Stimulated activated CD4-positive, alpha-beta T cell treated with anti-CD3 and anti-CD28 coated beads, Interleukin-2, amount 100 ng/mL, for 48 hours (primary cell): ENCODE results near the gene DMD.

Experiments used
- DNase-seq, 2 donors: peaks; one replicate each; pipeline ENCODE4 v3.0.0-alpha.2; 2020

DMD gene

DNA sequence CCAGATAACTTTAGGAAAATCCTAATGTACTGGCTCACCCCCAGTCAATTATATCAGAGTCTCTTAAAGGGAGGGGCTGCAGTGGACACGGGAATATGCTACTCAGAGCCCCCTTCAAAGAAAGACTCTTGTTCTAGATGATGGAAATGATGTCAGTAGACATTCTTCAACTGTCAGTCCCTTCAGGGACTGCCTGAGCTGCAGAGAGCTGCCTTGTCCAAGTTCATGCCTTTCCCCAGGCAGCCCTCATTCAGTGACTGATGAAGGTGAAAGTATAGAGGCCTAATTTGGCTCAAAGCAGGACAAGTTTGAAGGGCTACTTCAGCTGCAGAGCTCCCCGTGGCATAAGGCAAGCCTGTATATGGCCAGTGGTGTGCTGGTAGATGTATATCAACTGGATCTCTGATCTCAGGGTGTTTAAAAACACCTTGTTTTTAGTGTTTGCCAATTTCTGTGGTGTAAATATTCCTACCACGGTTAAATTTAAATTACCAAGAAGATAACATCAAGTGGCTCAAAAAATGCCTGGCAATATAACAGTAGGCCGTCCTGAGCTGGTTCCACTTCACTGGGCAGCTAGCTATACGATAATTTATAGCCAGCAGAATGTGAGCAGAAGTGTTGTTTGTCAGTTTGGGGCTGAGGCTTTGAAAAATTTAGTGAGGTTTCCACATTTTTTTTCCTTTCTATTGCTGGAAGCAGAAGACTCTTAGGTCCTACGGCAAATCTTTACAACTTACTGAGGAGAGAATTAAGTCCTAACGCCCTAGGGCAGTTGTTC lies 1390.7 kb downstream of the DMD start:
- DNase-seq: no peak

GRCh38 chrX:31819455-31819854 lies 1391.9 kb downstream of the DMD start:
- no peak for DNase-seq

- DNase-seq: no peak
Observed at GRCh38 chrX:31811106-31811505, 1400.2 kb downstream of the DMD start.

GRCh38 chrX:31808357-31808756 lies 1403.0 kb downstream of the DMD start:
- no peak for DNase-seq

- no peak for DNase-seq
Observed at GRCh38 chrX:31807165-31807564, 1404.2 kb downstream of the DMD start.

DNA sequence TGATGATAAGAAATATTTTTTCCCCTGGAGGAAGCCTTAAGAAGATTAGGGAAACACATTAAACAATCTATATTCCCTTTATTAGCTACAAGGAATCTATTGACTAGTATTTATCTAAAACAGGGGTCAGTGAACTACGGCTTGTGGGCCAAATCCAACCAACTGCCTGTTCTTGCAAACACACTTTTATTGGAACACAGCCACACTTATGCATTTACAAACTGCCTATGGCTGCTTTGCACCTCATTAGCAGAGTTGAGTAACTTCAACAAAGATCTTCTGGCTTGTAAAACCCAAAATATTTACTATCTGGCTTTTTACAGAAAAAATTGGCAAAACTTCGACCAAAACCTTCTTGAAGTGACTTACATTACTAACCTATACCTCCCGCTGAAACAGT lies 1405.6 kb downstream of the DMD start:
- no peak for DNase-seq

- no peak for DNase-seq
Observed at GRCh38 chrX:31800219-31800618, 1411.1 kb downstream of the DMD start.

GRCh38 chrX:31796624-31797023 lies 1414.7 kb downstream of the DMD start:
- no peak for DNase-seq

- no peak for DNase-seq
Observed at GRCh38 chrX:31747411-31747810, 1463.9 kb downstream of the DMD start.

DNA sequence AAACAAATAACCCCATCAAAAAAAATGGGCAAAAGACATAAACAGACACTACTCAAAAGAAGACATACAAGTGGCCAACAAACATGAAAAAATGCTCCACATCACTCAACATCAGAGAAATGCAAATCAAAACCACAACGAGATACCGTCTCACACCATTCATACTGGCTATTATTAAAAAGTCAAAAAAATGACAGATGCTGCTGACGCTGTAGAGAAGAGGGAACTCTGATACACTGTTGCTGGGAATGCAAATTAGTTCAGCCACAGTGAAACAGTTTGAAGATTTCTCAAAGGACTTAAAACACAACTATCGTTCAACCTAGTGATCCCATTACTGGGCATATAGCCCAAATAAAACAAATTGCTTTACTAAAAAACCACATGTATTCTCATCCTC lies 1468.3 kb downstream of the DMD start:
- DNase-seq: no peak

DNA sequence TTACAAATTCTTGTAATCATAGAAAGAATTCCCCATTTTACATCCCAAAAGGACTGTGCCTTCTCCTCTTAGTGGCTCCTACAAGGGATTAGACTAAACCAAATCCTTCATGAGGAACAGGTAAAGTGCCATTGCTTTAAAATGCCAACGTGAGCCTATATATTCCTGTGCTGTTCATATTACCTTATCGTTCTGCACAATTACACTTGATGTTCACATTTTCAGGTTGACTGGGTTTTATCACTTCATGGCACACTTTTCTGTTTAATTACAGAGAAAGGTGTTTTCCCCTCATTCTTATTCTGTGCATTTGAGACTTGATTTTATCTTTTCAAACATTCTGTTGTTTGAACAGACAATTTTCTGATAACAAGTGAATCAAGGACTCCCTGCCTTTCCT lies 1493.9 kb downstream of the DMD start:
- DNase-seq: no peak

- DNase-seq: no peak
Observed at GRCh38 chrX:31715675-31716074, 1495.7 kb downstream of the DMD start.

DNA sequence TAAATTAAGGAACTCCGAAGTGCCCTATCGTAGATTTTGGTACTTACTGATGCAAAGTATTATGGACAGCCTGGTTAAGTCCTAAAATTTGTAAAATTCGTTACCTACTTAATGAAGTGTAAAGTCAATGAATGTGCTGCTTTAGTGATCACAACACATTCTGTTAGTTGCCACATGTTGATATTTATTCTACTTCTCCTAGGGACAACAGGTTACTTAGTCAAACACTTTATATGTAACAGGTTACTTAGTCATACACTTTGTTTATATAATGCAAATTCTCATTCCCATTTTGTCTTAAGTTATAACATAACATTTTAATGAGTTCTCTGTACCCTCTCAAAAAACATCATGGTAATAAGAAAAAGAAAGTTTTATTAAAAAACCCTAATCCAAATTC lies 1496.6 kb downstream of the DMD start:
- DNase-seq: no peak

DNA sequence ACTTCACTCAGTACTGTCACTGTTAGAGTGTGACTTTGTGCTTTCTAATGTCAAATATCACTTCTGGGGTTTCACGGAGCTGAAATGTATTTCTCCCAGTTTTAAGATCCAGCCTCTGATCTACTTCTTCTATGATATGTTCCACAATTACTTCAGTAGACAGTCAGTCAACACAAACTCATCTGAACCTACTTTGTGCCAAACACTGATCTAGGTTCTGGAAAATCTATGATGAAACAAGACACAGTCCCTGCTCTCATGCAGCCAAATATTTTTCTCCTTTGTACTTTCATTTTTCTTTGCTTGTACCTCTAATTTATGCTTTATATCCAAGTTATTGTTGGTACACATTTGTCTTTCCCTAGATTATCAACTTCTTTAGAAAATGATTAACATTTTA lies 1498.2 kb downstream of the DMD start:
- no peak for DNase-seq

- DNase-seq: no peak
Observed at GRCh38 chrX:31711166-31711565, 1500.2 kb downstream of the DMD start.

- DNase-seq: no peak
Observed at GRCh38 chrX:31708116-31708515, 1503.2 kb downstream of the DMD start.

DNA sequence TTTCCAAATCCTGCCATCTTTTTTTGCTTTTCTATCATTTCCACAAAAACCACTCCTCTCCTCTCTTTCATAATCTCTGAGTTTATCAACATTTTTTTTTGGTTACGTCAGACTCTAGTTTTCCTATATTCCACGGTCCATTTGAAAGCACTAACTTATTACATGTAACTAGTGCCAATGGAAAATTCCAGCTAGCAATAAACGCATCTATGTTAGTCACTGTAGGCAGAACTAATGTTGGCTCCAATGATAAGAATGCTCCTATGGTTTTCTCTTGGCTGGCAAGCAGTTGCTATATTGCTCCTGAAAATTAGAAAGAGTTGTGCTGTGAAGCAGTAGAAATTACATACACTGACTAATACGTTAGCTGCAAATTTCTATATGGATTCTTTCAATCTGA lies 1504.9 kb downstream of the DMD start:
- DNase-seq: no peak

DNA sequence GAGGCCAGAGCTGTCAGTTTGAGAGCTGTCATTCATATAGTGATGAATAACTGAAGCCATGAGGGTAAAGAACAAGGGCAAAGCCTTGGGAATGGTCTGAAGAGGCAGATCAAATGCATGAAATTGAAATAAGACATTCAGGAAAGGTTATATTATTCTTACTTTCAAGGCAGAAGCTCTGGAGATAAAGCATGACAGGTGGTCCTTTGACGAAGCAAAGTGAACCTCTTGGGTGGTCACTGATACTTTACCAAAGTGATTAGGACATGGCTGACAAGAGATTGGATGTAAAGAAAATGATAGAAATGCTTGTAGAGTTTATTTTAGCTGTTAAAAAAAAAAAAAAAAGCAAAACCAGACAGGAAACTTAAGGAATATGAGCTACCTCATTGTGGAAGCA lies 1505.5 kb downstream of the DMD start:
- no peak for DNase-seq

DNA sequence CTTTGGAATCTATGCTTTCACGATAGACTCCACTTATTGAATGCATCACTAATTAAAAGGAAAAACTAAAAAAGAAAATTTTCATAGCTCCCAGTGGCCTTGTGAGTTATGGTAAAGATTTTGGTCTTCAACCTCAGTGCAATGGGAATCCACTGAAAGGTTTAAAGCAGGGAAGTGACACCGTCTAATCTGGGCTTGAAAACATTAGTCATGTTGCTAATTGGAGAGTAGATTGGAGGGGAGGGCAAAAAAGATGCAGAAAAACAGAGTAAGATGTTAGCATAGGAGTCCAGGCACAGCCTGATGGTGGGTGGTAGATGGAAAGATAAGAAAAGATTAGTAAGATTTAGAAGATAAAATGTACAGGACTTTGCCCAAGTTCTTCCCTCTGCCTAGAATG lies 1506.4 kb downstream of the DMD start:
- no peak for DNase-seq

DNA sequence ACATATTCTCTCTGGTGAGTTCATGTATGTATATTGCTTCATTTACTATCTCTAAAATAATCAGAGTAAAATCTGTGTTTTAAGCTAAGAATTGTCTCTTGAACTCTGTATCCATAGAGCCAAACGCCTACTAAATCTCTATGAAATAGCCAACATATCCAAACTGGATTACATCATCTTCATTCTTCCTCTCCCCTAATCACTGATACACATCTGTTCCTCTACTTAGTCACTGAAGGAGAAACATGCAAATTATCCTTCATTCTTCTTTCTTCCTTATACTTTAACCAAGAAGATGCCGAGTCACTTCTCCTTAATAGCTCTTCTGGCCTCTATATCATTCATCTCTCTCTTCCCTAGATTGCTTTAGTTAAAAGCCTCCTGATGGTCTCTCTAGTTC lies 1509.1 kb downstream of the DMD start:
- no peak for DNase-seq

- no peak for DNase-seq
Observed at GRCh38 chrX:31697294-31697916, 1513.9 kb downstream of the DMD start.

GRCh38 chrX:31679861-31680260 lies 1531.5 kb downstream of the DMD start:
- no peak for DNase-seq

DNA sequence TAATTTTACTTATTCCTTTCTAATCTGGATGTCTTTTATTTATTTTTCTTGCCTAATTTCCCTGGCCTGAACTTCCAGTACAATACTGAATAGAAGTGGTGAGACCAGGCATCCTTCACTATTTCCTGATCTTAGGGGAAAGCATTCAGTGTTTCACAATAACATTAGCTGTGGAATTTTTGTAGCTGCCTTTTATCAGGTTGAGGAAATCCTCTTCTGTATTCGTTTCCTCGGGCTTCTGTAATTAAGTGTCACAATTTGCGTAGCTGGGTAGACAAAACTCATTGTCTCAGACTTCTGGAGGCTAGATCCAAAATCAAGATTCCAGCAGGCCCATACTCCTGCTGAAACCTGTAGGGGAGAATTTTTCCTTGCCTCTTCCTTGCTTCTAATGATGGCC lies 1541.1 kb downstream of the DMD start:
- no peak for DNase-seq

DNA sequence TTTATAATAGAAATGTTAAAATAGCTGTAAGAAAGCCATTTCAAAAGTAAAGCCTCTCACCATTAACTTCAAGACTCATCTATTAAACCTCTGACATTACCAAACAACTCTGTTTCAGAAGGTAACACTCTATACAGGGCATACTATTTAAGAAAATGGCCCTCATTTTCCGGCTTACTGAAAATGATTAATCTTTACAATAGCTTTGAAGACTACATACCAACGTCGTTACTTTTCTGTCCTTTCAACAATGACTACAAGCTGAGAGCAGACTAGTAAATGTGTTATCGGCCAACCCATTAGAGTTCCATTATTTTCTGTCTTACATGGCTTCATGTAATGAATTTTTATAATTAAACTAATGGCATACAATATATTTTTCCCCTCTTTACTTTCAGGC lies 1545.9 kb downstream of the DMD start:
- no peak for DNase-seq

DNA sequence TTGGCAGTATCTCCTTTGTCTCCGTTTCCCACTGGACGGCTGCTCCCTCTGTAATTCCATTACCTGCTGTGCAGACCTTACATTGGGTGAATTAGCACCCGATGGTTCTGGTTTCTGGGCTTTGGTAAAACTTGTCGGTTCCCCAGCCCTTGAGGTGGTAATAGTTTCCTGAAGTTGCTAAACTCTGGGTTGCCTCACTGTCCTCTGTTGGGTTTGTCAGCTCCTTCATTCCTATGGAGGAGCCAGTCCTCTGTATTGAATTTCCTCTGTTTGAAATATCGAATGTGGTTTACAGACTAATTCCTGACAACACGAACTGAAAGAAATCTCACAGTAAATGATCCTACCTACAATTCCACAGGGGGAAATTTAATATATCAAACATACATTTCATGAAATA lies 1548.2 kb downstream of the DMD start:
- no peak for DNase-seq
